Omental fat pad (tissue), 4 donors: Measurements from ENCODE around the gene TEN1. TPM values are rescaled to one million over a fixed set of nuclear protein-coding genes. Genes with fewer than 3 reads are reported as not detected.

Experiments used
- ATAC-seq: fragments of 150-250 bp; one replicate; pipeline ENCODE4 v1.9.1; 2016; ENCODE audit warnings: mild to moderate bottlenecking, moderate library complexity; ENCODE audit not compliant: low FRiP score
- DNase-seq: peaks from one replicate; pipeline ENCODE4 v3.0.0-alpha.2; 2019; ENCODE audit warnings: low spot score
- total RNA-seq, 4 donors: library from RNA; depleted of rRNA; stranded (reverse); fragments of >200 nt; gene quantifications; one replicate each; pipeline ENCODE4 v1.1.0, GENCODE V29; 2016
- TF ChIP-seq, protein P1 (sequence below), 3 donors: fragments of 450-650 bp; IDR thresholded peaks; one replicate each; pipeline ENCODE4 v1.5.1; 2016 to 2017; ENCODE audit warnings: antibody characterized with exemption in 3 of 3, mild to moderate bottlenecking in 3 of 3, moderate library complexity in 2 of 3

TEN1 gene
- total RNA-seq, 4 donors from 2014 or later = 17.5 to 28.6 (median 19.9) TPM

DNA sequence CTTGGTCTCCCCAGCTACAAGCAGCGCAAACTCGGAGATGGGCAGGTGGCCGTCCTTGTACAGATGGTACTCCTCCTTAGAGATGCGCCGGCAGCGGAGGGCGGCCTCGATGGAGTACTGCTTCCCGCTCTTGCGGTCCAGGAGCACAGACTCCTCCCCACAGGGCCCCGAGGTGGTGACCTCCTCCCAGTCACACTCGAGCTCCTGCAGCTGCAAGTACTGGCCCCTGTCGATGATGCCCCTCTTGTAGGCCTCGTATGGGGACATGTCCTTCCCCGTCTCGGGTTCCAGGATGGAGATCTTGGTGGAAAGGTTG lies 28.8 kb downstream of the TEN1 start:
- TF ChIP-seq, protein P1, sequence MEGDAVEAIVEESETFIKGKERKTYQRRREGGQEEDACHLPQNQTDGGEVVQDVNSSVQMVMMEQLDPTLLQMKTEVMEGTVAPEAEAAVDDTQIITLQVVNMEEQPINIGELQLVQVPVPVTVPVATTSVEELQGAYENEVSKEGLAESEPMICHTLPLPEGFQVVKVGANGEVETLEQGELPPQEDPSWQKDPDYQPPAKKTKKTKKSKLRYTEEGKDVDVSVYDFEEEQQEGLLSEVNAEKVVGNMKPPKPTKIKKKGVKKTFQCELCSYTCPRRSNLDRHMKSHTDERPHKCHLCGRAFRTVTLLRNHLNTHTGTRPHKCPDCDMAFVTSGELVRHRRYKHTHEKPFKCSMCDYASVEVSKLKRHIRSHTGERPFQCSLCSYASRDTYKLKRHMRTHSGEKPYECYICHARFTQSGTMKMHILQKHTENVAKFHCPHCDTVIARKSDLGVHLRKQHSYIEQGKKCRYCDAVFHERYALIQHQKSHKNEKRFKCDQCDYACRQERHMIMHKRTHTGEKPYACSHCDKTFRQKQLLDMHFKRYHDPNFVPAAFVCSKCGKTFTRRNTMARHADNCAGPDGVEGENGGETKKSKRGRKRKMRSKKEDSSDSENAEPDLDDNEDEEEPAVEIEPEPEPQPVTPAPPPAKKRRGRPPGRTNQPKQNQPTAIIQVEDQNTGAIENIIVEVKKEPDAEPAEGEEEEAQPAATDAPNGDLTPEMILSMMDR (IDR thresholded peaks at IDR 0.05) = no peak
- DNase-seq (no peak), ATAC-seq (no peak)

DNA sequence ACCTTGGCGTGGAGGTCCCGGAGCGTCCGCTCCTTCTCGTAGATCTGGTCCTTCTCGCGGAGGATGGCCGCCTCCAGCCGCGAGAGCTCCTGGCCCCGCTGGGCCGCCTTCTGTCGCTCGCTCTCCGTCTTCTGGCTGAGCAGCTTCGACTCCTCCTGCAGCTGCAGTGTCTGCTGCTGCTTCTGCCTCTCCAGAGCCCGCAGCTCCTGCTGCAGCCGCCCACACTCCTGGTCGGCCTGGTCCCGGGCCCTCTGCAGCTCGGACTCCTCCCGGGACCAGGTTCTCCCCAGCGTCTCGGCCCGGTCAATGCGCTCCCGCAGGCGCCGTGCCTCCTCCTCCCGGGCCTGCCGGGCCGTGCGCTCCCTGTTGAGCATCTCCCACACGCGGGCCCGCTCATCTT lies 29.2 kb downstream of the TEN1 start:
- no peak for DNase-seq
- ATAC-seq = no peak
- TF ChIP-seq, protein P1 (IDR thresholded peaks at IDR 0.05) = no peak

DNA sequence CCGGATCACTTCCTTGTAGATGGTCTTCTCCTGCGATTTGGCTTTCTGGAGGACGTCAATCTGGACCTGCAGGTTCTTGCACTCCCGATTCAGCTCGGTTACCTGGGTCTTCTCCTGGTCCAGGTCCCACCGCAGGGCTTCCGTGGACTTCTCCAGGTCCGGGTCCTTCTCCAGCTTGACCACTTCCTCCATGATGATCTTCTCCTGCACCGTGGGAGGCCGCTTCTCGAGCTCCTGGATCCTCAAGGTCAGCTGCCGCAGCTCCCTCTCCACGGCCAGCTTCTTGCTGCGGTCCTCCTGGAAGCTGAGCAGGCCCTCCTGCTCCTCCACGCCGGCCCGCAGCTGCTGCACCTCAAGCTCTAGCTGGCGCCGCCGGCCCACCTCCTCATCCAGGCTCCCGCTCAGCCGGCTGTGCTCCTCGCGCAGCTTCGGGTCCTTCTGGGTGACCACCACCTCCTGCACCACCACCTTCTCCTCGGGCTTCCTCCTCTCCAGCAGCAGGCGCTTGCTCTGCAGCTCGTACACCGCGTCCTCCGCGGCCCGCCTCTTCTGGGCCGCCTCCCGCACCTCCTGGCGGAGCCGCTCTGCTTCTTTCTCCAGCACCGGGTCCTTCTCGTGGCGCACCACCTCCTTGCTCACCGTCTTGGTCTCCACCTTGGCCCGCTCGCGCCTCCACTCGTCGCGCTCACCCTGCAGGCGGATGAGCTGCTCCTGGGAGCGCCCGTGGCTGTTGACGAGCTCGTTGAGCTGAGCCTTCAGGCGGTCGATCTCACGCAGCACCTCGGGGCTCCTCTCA lies 29.8 kb downstream of the TEN1 start:
- ATAC-seq = no peak
- TF ChIP-seq, protein P1 (IDR thresholded peaks at IDR 0.05) = no peak
- no peak for DNase-seq

DNA sequence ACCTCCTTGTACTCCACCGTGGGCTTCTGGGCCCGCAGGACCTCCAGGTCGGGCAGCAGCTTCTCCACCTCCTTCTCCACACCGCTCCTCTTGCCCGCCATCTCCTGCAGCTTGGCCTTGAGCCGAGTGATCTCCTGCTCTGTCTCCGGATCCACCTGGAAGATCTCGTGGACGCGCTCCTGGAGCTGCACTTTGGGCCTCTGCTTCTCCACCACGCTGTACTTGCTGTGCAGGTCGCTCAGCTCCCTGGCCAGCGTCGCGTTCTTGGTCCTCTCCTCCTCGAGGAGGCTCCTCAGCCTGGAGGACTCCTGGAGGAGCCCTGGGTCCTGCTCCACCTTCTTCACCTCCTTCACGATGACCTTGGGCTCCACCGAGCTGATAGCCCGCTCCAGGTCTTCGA lies 30.4 kb downstream of the TEN1 start:
- TF ChIP-seq, protein P1 (IDR thresholded peaks at IDR 0.05) = no peak
- ATAC-seq (no peak), DNase-seq (no peak)

DNA sequence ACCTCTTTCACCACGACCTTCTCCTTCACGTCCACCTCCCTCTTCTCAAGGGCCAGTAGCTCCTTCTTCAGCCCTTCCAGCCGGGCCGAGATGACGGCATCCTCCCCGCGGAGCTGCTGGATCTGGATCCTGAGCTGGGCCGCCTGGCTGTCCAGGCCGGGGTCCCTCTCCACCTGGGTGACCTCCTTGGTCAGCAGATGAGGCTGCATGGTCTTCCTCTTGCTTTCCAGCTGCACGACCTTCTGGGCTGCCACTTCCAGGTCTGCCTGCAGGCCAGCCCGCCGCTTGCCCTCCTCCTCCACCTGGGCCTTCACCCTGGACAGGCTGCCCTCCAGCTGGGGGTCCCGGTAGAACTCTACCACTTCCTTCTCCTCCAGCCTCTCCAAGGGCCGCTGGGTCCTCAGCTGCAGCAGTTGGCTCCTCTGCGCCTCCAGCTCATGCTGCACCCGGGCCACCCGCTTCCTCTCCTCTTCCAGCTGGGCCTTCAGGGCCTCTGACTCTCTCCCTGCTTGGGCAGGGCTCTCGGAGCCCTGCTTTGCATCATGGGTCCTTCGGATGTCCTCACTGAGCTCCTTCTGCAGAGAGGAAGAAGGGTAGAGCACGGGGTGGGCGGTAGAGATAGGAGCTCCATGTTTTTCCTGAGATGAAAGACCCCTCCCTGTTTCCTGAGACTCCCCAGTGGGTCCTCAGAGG lies 31.1 kb downstream of the TEN1 start:
- ATAC-seq (no peak), DNase-seq (no peak)
- TF ChIP-seq, protein P1 (IDR thresholded peaks at IDR 0.05) = no peak

DNA sequence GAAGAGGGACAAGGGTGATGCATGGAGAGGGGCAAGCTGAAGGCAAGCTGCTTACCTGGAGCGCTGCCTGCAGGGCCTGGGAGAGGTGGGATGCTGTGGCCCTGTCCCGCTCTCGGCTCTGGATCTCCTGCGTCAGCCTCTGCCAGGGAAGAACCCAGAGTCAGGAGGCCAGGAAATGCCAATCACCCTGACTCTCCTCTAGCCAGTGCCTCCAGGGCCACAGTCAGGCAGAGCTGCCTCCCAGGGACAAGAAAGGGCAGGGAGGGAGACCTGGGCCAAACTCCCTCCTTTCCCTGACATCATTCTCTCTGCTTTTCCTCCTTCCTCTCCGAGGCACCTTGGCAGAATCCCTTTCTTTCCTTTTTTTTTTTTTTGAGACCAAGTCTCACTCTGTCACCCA lies 32.9 kb downstream of the TEN1 start:
- DNase-seq (no peak), ATAC-seq (no peak)
- TF ChIP-seq, protein P1 (IDR thresholded peaks at IDR 0.05) = no peak
